Suprapubic skin (tissue), 4 donors: ENCODE data around the gene SPC24. TPM values are rescaled to one million over a fixed set of nuclear protein-coding genes. Genes with fewer than 3 reads are reported as not detected.

Source experiments
- DNase-seq, 2 donors: peaks; one replicate each; pipeline ENCODE4 v3.0.0-alpha.2; 2019; ENCODE audit warnings: low spot score in 2 of 2
- H3K27ac ChIP-seq: fragments of 200-600 bp; sonication (generic); one replicate; pipeline ENCODE4 v1.5.1; 2019
- H3K27me3 ChIP-seq: fragments of 200-600 bp; sonication (generic); one replicate; pipeline ENCODE4 v1.5.1; 2019
- H3K36me3 ChIP-seq: fragments of 200-600 bp; sonication (generic); one replicate; pipeline ENCODE4 v1.5.1; 2019
- H3K4me1 ChIP-seq: fragments of 200-600 bp; sonication (generic); one replicate; pipeline ENCODE4 v1.5.1; 2019
- H3K4me3 ChIP-seq: fragments of 200-600 bp; sonication (generic); one replicate; pipeline ENCODE4 v1.5.1; 2019; ENCODE audit warnings: mild to moderate bottlenecking
- H3K9me3 ChIP-seq: fragments of 200-600 bp; sonication (generic); one replicate; pipeline ENCODE4 v1.5.1; 2019
- CTCF ChIP-seq, 2 donors: fragments of 200-600 bp in 1 of 2; fragments of 450-650 bp in 1 of 2; sonication (generic) in 1 of 2; IDR thresholded peaks; one replicate each; pipeline ENCODE4 v1.5.1; 2016 to 2019; ENCODE audit warnings: antibody characterized with exemption in 2 of 2, mild to moderate bottlenecking in 1 of 2, moderate library complexity in 1 of 2
- EP300 ChIP-seq: sonication (generic); formaldehyde crosslinking; IDR thresholded peaks from one replicate; pipeline ENCODE4 v1.6.1; 2017; ENCODE audit warnings: antibody characterized with exemption
- POLR2A ChIP-seq, 2 donors: fragments of 450-650 bp; IDR thresholded peaks; one replicate each; pipeline ENCODE4 v1.6.1; 2017; ENCODE audit warnings: antibody characterized with exemption in 2 of 2, mild to moderate bottlenecking in 2 of 2, moderate library complexity in 2 of 2
- POLR2AphosphoS5 ChIP-seq, 3 donors: sonication (generic); formaldehyde crosslinking; IDR thresholded peaks; one replicate each; pipeline ENCODE4 v1.6.1; 2017; ENCODE audit warnings: antibody characterized with exemption in 3 of 3
- WGBS: methylation state at CpG from one replicate; pipeline ENCODE4 v1.1.5; 2018; 5-methylcytosine and 5-hydroxymethylcytosine counted together
- total RNA-seq, 4 donors: library from RNA; depleted of rRNA; stranded (reverse); fragments of >200 nt; gene quantifications; one replicate each; pipeline ENCODE4 v1.1.0, GENCODE V29; 2016

Gene SPC24
- total RNA-seq, 4 donors from 2014 or later: 1.8 to 4.0 (median 3.7) TPM

GRCh38 chr19:11194173-11194572 is 38.6 kb upstream of the SPC24 start:
- H3K4me1 ChIP-seq: peaks cover 77% of the 10 kb centered on the region
- H3K27me3 ChIP-seq: no peaks in the 10 kb centered on the region
- peak overlapping the region; percentile 79 for H3K4me3 ChIP-seq
- H3K9me3 ChIP-seq: no peaks in the 10 kb centered on the region
- WGBS: 68% methylated on average over 8 of the region's 8 CpGs
- H3K27ac ChIP-seq: peak overlapping the region; percentile 45
- DNase-seq: no peak
- TF ChIP-seq POLR2A (IDR thresholded peaks at IDR 0.05): no peak
- TF ChIP-seq POLR2AphosphoS5 (IDR thresholded peaks at IDR 0.05): no peak
- no peak for TF ChIP-seq EP300
- TF ChIP-seq CTCF (IDR thresholded peaks at IDR 0.05): no peak
- H3K36me3 ChIP-seq: peaks cover 17% of the 10 kb centered on the region

GRCh38 chr19:11192957-11193939 is 37.7 kb upstream of the SPC24 start:
- peak overlapping the region; percentile 1 for H3K27ac ChIP-seq
- peak overlapping the region; percentile 79 for H3K4me3 ChIP-seq
- DNase-seq: no peak
- no peaks in the 10 kb centered on the region for H3K9me3 ChIP-seq
- H3K4me1 ChIP-seq: peaks cover 70% of the 10 kb centered on the region
- H3K27me3 ChIP-seq: no peaks in the 10 kb centered on the region
- no peak for TF ChIP-seq EP300
- no peak for TF ChIP-seq POLR2A (IDR thresholded peaks at IDR 0.05)
- no peak for TF ChIP-seq CTCF (IDR thresholded peaks at IDR 0.05)
- no peak for TF ChIP-seq POLR2AphosphoS5 (IDR thresholded peaks at IDR 0.05)
- H3K36me3 ChIP-seq: peaks cover 17% of the 10 kb centered on the region
- 89% methylated on average over 40 of the region's 68 CpGs for WGBS

GRCh38 chr19:11191934-11192333 is 36.4 kb upstream of the SPC24 start:
- 77% methylated on average over 5 of the region's 5 CpGs for WGBS
- no peaks in the 10 kb centered on the region for H3K9me3 ChIP-seq
- H3K27ac ChIP-seq: peak overlapping the region; percentile 71
- no peak for TF ChIP-seq EP300
- no peak for TF ChIP-seq POLR2AphosphoS5 (IDR thresholded peaks at IDR 0.05)
- TF ChIP-seq CTCF (IDR thresholded peaks at IDR 0.05): no peak
- no peak for TF ChIP-seq POLR2A (IDR thresholded peaks at IDR 0.05)
- DNase-seq: no peak
- no peaks in the 10 kb centered on the region for H3K27me3 ChIP-seq
- H3K36me3 ChIP-seq: peaks cover 21% of the 10 kb centered on the region
- H3K4me3 ChIP-seq: no peak overlapping the region
- H3K4me1 ChIP-seq: peaks cover 62% of the 10 kb centered on the region

- Histone ChIP-seq H3K4me3 (no peak overlapping the region), H3K27ac (peak overlapping the region; percentile 71), H3K9me3 (no peaks in the 10 kb centered on the region), H3K4me1 (peaks cover 56% of the 10 kb centered on the region), H3K27me3 (no peaks in the 10 kb centered on the region), H3K36me3 (peaks cover 24% of the 10 kb centered on the region)
- DNase-seq: peak; percentile 86 to 91
- WGBS: 30% methylated on average over 7 of the region's 8 CpGs
- TF ChIP-seq POLR2A (IDR thresholded peaks at IDR 0.05) (no peak), POLR2AphosphoS5 (IDR thresholded peaks at IDR 0.05) (peak in 1 of 3 donors; percentile 64)
Measured at GRCh38 chr19:11191273-11191755, 35.7 kb upstream of the SPC24 start.

GRCh38 chr19:11190501-11190900 is 34.9 kb upstream of the SPC24 start:
- H3K27me3 ChIP-seq: no peaks in the 10 kb centered on the region
- no peaks in the 10 kb centered on the region for H3K9me3 ChIP-seq
- peaks cover 26% of the 10 kb centered on the region for H3K36me3 ChIP-seq
- peak overlapping the region; percentile 71 for H3K27ac ChIP-seq
- no peak for DNase-seq
- WGBS: 87% methylated on average over 8 of the region's 8 CpGs
- TF ChIP-seq POLR2A (IDR thresholded peaks at IDR 0.05) (no peak), EP300 (no peak), POLR2AphosphoS5 (IDR thresholded peaks at IDR 0.05) (no peak), CTCF (IDR thresholded peaks at IDR 0.05) (no peak)
- H3K4me3 ChIP-seq: no peak overlapping the region
- H3K4me1 ChIP-seq: peaks cover 47% of the 10 kb centered on the region
